ENCODE data around the gene LAMA3. TPM values are rescaled to one million over a fixed set of nuclear protein-coding genes. Genes with fewer than 3 reads are reported as not detected.
A peak's percentile ranks its signal among the peaks of the same experiment; 100 is the strongest.

The LAMA3 gene
- total RNA-seq, 1 experiment from 2014 or later: 5.6 TPM

GRCh38 chr18:23982155-23983079 lies 293.2 kb downstream of the LAMA3 start:
- no TSS peak for BruUV-seq (replicated peaks)
- Histone ChIP-seq H2AFZ (ENCODE audit: low read depth, low read length, poor library complexity, severe bottlenecking) (peak overlapping the region; percentile 66), H3K4me3 (replicated peaks in 1 of 2; ENCODE audit: low read depth in 1 of 2, low read length in 2 of 2) (no peak overlapping the region), H3K79me2 (ENCODE audit: insufficient read depth, low read length) (no peaks in the 10 kb centered on the region), H3K9me3 (ENCODE audit: control insufficient read depth in 1 of 2, insufficient read depth in 1 of 2, low read depth in 1 of 2, low read length in 2 of 2) (no peaks in the 10 kb centered on the region), H3K27me3 (ENCODE audit: insufficient read depth, low read length) (no peaks in the 10 kb centered on the region), H3K27ac (ENCODE audit: low read depth, low read length) (no peak overlapping the region), H3K9ac (ENCODE audit: low read length) (no peak overlapping the region), H4K20me1 (ENCODE audit: insufficient read depth) (no peaks in the 10 kb centered on the region), H3K4me1 (ENCODE audit: control insufficient read depth in 1 of 2, insufficient read depth in 2 of 2, low read length in 2 of 2) (peaks cover 5 to 12% of the 10 kb centered on the region in 2 experiments; a peak in 3 of 4 replicates), H3K4me2 (ENCODE audit: low read length) (peak overlapping the region; percentile 16; the same call in 1 of the 2 replicates), H3K9me2 (ENCODE audit: insufficient read depth) (no peaks in the 10 kb centered on the region), H3K36me3 (ENCODE audit: control insufficient read depth in 1 of 2, insufficient read depth in 2 of 2, low read length in 2 of 2) (no peaks in the 10 kb centered on the region)
- ChIA-PET CTCF (no interaction called here), RAD21 (ENCODE audit: low non-redundant PET in 1 of 2, low total read pairs in 2 of 2, uncharacterized antibody in 2 of 2, unreplicated experiment in 2 of 2) (no interaction called here), POLR2A (no interaction called here)
- TF ChIP-seq POLR2AphosphoS5 (IDR thresholded peaks at IDR 0.05; ENCODE audit: low read depth, low read length) (no peak), ELF1 (IDR thresholded peaks at IDR 0.05; ENCODE audit: borderline replicate concordance, low read depth) (no peak), SRF (IDR thresholded peaks at IDR 0.05; ENCODE audit: low read depth) (no peak), POLR2A (IDR thresholded peaks at IDR 0.05; ENCODE audit: borderline replicate concordance, extremely low read depth, insufficient read depth, insufficient read length) (no peak), EGR1 (IDR thresholded peaks at IDR 0.05; ENCODE audit: low read depth) (no peak), ZBTB33 (IDR thresholded peaks at IDR 0.05; ENCODE audit: extremely low read depth, insufficient replicate concordance, low read length) (no peak), EZH2 (IDR thresholded peaks at IDR 0.05) (no peak), CEBPB (IDR thresholded peaks at IDR 0.05; ENCODE audit: low read depth) (no peak), MAX (IDR thresholded peaks at IDR 0.05) (no peak), RAD21 (IDR thresholded peaks at IDR 0.05; ENCODE audit: low read depth) (no peak), FOSL1 (IDR thresholded peaks at IDR 0.05; ENCODE audit: low read depth) (no peak)
- TF ChIP-seq, protein P1, sequence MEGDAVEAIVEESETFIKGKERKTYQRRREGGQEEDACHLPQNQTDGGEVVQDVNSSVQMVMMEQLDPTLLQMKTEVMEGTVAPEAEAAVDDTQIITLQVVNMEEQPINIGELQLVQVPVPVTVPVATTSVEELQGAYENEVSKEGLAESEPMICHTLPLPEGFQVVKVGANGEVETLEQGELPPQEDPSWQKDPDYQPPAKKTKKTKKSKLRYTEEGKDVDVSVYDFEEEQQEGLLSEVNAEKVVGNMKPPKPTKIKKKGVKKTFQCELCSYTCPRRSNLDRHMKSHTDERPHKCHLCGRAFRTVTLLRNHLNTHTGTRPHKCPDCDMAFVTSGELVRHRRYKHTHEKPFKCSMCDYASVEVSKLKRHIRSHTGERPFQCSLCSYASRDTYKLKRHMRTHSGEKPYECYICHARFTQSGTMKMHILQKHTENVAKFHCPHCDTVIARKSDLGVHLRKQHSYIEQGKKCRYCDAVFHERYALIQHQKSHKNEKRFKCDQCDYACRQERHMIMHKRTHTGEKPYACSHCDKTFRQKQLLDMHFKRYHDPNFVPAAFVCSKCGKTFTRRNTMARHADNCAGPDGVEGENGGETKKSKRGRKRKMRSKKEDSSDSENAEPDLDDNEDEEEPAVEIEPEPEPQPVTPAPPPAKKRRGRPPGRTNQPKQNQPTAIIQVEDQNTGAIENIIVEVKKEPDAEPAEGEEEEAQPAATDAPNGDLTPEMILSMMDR (IDR thresholded peaks at IDR 0.05 in 2 of 3, conservative IDR thresholded peaks at IDR 0.05 in 1 of 3; ENCODE audit: borderline replicate concordance in 1 of 3, insufficient read depth in 1 of 3, low read depth in 2 of 3, low read length in 2 of 3): no peak
- TF ChIP-seq, protein P2, sequence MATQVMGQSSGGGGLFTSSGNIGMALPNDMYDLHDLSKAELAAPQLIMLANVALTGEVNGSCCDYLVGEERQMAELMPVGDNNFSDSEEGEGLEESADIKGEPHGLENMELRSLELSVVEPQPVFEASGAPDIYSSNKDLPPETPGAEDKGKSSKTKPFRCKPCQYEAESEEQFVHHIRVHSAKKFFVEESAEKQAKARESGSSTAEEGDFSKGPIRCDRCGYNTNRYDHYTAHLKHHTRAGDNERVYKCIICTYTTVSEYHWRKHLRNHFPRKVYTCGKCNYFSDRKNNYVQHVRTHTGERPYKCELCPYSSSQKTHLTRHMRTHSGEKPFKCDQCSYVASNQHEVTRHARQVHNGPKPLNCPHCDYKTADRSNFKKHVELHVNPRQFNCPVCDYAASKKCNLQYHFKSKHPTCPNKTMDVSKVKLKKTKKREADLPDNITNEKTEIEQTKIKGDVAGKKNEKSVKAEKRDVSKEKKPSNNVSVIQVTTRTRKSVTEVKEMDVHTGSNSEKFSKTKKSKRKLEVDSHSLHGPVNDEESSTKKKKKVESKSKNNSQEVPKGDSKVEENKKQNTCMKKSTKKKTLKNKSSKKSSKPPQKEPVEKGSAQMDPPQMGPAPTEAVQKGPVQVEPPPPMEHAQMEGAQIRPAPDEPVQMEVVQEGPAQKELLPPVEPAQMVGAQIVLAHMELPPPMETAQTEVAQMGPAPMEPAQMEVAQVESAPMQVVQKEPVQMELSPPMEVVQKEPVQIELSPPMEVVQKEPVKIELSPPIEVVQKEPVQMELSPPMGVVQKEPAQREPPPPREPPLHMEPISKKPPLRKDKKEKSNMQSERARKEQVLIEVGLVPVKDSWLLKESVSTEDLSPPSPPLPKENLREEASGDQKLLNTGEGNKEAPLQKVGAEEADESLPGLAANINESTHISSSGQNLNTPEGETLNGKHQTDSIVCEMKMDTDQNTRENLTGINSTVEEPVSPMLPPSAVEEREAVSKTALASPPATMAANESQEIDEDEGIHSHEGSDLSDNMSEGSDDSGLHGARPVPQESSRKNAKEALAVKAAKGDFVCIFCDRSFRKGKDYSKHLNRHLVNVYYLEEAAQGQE (IDR thresholded peaks at IDR 0.05; ENCODE audit: low read depth): no peak
- ATAC-seq (no peak), DNase-seq (ENCODE audit: low read depth, low spot score) (no peak)
- intact Hi-C loops (cut with micrococcal nuclease): no loop called here

Data from HCT116 (cell line).